ENCODE measurements around the gene FUT1. TPM values are rescaled to one million over a fixed set of nuclear protein-coding genes. Genes with fewer than 3 reads are reported as not detected.
"Not testable (repeated sequence)": the region's sequence is repeated elsewhere in the genome, so short reads cannot be mapped to it uniquely, and the experiment has no call there.

FUT1 gene
- polyA plus RNA-seq, 3 donors, result 3.0 to 3.4 (median 3.0) TPM

DNA sequence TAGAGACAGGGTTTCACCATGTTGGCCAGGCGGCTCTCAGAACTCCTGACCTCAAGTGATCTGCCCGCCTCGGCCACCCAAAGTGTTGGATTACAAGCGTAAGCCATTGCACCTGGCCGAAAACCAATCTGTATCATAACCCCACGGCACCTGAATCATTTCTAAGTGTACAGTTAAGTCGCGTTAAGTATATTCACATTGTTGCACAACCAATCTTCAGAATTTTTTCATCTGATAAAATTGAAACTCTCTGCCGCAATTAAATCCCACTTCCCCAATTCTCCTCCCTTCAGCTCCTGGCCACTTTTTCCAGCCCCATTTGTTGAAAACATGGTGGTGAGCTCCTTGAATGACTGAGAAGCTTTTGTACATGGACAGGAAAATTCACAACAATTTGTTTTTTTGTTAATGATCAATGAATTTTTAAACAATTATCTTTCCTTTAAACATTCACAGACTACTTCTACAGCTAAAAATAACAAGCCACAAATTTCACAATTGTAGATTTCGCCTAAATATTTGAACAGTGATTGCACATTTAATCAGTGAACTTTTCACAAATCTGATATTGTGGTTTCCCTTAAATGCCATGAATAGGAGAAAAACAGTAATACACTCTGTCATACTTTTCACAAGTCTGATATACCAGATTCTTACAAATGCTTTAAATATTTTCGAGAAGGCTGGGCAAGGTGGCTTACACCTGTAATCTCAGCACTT is 16.7 kb upstream of the FUT1 start:
- DNase-seq (ENCODE audit: low read depth in 3 of 3, low spot score in 2 of 3), result no peak

GRCh38 chr19:48768171-48768753 is 15.8 kb upstream of the FUT1 start:
- not testable (repeated sequence) for DNase-seq (ENCODE audit: low read depth in 3 of 3, low spot score in 2 of 3)

GRCh38 chr19:48765816-48766215 is 13.4 kb upstream of the FUT1 start:
- not testable (repeated sequence) for DNase-seq (ENCODE audit: low read depth in 3 of 3, low spot score in 2 of 3)

DNA sequence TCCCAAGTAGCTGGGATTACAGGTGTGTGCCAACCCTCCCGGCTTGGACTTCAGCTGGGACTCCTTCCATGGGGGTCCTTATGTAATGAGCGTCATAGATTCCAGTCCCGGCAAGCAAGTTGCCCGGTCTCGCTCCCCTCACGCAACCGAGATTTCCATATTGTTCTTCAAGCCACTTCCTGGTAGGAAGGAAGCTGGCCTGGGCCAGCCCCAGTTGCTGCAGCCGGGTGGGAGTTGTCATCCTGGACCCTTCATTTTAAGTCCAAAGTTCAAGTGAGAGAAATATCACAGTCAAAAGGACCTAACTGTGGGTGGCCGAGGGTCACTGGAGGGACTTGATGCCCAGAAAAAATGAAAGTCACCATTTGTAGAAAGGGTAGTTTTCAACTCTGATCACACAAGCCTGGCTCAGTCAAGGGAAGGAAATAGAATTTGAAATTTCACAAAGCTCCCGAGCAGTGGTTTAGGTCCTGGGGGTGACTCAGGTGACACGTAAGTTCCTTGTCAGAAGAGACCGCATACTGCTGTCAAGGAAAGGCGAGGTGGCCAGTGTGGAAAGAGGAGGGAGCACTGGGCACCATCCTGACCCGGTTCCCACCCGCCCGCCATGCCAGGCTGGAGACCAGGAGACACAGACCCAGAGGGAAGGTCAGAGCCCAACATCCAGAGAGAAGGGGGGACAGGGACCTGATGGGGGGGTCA is 8.2 kb upstream of the FUT1 start:
- DNase-seq (ENCODE audit: low read depth in 3 of 3, low spot score in 2 of 3), result no peak

- DNase-seq (ENCODE audit: low read depth in 3 of 3, low spot score in 2 of 3), result no peak
Measured at GRCh38 chr19:48757741-48758144, 5.3 kb upstream of the FUT1 start.

DNA sequence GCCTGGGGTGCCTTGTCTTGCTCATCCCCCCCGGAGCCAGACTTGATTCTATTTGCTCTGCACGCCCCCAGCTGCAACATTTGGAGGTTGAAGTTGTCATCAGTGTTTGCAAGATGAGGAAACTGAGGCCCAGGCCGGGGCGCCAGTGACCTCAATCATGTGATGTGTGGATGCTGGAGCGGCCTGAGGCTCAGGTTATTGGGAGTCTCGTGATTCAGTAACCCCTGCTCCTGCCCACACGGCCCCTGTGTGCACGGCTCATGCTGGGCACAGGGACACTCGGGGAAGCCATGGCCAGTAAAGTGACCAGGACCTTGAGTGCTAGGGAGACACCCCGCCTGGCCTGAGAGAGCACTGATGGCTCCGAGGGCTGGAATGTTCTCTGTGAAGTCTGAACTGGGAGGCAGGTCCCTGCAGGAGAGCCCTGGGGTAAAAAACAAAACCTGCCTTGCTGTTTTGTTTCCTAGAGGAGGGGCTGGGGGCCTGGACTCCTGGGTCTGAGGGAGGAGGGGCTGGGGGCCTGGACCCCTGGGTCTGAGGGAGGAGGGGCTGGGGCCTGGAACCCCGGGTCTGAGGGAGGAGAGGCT is 4.7 kb upstream of the FUT1 start:
- no peak for DNase-seq (ENCODE audit: low read depth in 3 of 3, low spot score in 2 of 3)

GRCh38 chr19:48756686-48757085 is 4.2 kb upstream of the FUT1 start:
- no peak for DNase-seq (ENCODE audit: low read depth in 3 of 3, low spot score in 2 of 3)

- DNase-seq (ENCODE audit: low read depth in 3 of 3, low spot score in 2 of 3), result no peak
Measured at GRCh38 chr19:48756212-48756611, 3.8 kb upstream of the FUT1 start.

GRCh38 chr19:48755787-48756186 is 3.3 kb upstream of the FUT1 start:
- no peak for DNase-seq (ENCODE audit: low read depth in 3 of 3, low spot score in 2 of 3)

DNA sequence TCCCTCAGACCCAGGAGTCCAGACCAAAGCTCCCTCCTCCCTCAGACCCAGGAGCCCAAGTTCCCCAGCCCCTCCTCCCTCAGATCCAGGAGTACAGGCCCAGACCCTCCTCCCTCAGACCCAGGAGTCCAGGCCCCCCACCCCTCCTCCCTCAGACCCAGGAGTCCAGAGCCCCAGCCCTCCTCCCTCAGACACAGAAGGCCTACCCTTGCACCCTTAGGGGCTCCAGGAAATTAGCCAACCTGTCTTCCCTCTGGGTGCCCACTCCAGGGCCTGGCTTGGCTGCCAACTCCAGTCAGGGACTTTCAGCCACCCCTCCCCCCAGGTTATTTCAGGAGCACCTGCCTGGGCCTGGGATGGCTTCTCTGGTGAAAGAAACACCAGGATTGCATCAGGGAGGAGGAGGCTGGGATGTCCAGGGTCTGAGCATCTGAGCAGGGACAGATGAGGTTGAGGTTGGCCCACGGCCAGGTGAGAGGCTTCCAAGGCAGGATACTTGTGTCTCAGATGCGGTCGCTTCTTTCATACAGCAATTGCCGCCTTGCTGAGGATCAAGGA is 2.7 kb upstream of the FUT1 start, which contains the start of gene FGF21:
FGF21 (plus strand) TSS at position 441 of the 558 bp plus-strand sequence. CDS start 713 bp downstream, outside the sequence.
- DNase-seq (ENCODE audit: low read depth in 3 of 3, low spot score in 2 of 3), result no peak

DNA sequence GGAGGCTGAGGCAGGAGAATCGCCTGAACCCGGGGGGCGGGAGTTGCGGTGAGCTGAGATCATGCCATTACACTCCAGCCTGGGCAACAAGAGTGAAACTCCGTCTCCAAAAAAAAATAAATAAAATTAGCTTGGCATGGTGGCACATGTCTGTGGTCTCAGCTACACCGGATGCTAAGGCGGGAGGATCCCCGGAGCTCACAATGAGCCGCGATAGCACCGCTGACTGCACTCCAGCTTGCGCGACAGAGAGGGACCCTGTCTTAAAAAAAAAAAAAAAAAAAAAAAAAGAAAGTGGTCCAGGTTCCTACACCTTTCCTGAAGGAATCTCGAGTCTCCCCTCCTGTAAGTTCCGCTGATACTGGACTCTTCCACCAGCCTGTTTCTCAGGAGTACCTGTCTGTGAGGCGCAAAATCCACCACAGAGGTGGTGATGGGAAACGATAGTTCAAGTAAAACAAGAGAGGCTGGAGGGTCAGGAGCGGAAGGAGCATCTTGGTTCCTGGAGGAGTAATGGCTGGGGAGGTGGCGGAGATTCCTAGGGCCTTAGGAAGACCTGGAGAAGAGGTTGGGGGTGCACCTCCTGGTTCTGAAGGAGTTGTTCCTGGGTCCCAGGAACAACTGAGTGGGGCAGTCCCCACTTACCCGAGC is 471 bp downstream of the FUT1 start:
- DNase-seq (ENCODE audit: low read depth in 3 of 3, low spot score in 2 of 3), result no peak

DNA sequence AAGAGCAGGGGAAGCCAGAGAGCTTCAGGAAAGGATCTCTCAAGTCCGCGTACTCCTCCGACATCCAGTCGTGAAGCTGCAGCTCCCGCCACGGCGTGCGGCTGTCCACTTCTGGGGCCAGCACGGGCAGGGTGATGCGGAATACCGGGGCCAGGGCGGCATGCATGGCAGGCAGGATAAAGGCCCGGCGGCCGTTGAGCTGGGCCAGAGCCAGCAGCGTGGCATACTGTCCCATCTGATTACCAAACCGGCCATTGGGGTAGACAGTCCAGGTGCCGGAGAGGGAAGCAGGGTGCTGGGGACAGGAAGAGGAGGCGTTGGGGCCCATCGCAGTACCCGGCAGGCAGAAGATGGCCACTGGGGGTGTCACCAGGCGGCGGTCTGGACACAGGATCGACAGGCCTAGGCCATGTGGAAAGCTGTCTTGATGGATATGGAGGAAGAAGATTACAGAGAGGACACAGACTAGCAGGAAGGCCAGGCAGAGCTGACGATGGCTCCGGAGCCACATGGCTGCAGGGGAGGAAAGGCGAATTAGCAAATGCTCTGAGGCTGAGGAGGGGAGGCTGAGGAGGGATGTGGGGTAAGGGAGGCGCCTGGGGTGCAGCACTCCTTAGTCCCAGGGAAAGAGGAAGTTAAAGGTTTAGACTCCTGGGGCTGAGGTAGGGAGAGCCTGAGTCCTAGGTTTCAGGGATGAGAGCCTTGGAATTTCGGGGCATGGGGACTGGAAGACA is 1.5 kb downstream of the FUT1 start:
- DNase-seq (ENCODE audit: low read depth in 3 of 3, low spot score in 2 of 3), result no peak

GRCh38 chr19:48750351-48750750 is 2.1 kb downstream of the FUT1 start:
- DNase-seq (ENCODE audit: low read depth in 3 of 3, low spot score in 2 of 3), result no peak

DNA sequence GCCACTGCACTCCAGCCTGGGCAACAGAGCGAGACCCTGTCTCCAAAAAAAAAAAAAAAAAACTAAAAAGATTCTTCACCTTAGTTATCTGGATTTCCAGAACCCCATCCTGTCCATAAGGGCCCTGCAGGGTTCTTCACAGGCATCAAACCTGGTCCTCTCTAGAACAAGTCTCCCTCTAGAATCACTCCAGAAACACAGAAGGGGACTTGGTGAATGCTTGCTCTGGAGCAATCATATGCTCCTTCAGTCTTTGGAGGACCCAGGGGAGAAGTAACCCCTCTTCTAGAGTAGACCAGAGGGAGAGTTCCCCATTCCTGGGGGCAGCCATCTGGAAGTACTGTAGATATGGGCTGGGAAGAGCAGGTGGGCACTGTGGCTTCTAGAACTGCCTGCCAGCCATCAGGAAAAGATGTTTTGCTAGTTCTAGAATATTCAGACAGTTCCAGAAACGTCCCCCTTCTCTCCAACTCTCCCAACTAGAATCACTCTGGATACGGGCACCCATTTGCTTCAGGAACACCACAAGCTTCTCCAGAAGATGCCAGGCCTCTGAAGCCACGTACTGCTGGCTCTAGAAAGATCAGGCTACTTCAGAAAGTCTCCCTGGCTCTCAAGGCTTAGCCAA is 2.8 kb downstream of the FUT1 start:
- no peak for DNase-seq (ENCODE audit: low read depth in 3 of 3, low spot score in 2 of 3)

GRCh38 chr19:48746738-48747575 is 5.5 kb downstream of the FUT1 start, which contains the start of gene IZUMO1:
Gene IZUMO1 (minus strand): TSS chr19:48746909. CDS start chr19:48745859, 1,050 bp downstream.
- peak; percentile 76 to 88 (median 87) for DNase-seq (ENCODE audit: low read depth in 3 of 3, low spot score in 2 of 3)

DNA sequence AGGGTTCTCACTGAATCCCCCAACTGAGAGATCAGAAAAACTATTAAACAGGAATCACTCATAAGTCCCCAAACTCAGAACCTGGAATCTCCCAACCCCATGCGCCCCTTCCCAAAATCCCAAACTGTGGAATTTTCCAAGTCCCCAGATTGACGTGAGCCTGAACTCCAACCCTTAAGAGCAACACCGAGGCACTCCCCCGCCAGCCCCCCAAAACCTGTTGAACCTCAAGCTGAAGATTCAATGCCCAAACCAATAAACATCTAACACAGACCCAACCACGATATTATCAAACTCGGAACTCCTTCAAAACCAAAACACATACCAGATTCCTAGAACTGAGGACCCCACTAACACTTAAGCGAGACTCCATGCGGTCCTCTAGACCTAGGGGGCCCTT is 6.3 kb downstream of the FUT1 start:
- no peak for DNase-seq (ENCODE audit: low read depth in 3 of 3, low spot score in 2 of 3)

DNA sequence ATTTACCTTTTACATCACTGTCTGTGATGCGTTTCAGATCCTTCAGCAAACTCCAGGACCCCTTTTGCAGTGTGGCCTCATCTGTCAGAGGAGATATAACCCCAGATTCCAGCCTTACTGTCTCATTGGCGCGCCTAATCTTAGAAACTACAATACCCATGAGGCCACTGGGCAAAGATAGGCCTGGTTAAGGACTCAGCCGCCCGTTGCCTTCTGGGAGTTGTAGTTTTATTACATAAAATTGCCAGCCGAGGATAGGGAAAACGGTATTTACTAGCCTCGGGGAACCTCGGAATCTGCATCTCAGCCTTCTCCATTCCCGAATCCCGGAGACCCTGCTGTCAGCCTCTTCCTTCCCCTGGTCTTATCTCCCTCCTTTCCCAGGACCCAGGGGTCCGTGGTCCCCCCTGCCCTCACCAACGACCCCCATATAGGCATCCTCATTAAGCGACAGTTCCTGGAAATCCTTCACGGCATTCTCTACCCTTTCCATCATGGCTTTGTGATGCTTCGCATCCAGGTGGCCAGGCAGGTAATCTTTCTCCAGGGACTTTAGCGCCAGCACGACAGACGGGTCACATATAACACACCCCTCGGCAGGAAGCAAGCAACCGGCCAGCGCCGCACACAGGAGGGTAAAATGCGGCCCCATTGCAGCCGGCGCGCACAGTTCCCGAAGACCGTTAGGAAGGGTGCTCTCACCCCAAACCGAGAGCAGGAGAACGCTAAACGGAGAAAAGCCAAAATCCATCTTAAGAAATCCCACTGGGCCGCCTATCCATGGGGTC is 7.0 kb downstream of the FUT1 start:
- no peak for DNase-seq (ENCODE audit: low read depth in 3 of 3, low spot score in 2 of 3)

DNA sequence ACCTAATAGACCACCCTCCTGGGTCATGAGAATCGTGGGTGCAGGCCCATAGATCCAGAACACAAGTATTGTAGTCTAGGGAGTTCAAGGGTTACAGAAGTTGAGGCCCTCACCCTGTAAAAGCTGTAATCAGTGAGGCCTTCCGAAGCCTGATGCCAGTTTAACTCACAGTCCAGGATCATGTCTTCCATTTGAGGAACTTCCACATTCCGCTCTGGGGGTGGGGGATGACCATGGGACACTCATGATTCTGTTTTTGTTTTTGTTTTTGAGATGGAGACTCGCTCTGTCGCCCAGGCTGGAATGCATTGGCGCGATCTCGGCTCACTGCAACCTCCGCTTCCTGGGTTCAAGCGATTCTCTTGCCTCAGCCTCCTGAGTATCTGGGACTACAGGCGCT is 10.3 kb downstream of the FUT1 start:
- no peak for DNase-seq (ENCODE audit: low read depth in 3 of 3, low spot score in 2 of 3)
